HG02642 (cell line): ENCODE data around the gene MTA2.
"Not testable (repeated sequence)": the region's sequence is repeated elsewhere in the genome, so short reads cannot be mapped to it uniquely, and the experiment has no call there.

ENCODE experiments used
- ATAC-seq: cut with Tn5 transposase; IDR thresholded peaks from one replicate; pipeline ENCODE4 v1.9.1; 2021; ENCODE audit warnings: mild to moderate bottlenecking; ENCODE audit not compliant: unreplicated experiment, poor library complexity

The MTA2 gene

DNA sequence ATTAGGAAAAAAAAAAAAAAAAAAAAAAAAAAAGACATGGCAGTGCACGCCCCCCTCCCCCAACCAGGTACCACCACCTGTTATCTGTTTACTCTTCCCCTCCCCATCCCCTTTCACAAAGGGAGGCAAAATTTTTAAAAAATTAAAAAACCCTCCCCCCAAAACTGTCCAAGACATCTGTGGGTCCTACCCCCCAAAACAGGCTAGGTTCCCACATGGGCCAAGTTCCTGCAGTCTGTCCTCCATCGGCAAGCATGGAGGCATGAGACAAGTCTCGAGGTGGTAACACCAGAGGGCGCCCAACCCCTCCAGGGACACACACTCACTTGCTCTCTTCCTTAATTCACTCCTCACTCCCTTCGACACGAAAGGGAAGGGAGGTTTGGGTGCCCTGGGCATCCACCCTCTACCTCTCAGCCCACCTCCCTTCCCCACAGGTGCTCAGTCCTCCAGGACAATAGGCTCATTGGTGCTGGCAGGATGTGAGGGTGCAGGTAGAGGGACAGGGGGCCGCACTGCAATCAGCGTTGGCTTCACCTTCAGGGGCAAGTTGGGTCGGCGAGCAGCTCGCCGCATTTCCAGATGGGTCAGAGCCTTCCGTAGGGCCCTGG is 8.1 kb downstream of the MTA2 start:
- no peak for ATAC-seq

DNA sequence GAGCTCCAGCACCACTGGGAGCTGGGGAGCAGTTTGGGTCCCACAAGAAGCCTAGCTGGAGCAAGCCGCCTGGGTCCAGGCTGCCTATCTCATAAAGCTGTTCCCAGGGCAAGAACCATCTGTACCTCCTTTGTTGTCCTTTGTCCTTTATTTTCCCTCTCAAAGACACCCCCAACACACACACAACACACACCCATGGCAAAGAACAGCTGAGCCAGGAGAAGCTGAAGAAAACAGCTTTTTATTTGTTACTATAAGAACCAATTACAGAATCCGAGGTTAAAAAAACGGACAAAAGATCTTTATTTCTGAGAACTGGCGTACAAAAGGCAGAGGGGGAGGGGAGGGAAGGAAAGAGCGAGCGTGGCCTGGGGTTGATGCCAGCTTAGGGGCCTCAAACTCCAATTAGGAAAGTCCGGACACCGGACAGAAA is 8.7 kb downstream of the MTA2 start:
- ATAC-seq = no peak

DNA sequence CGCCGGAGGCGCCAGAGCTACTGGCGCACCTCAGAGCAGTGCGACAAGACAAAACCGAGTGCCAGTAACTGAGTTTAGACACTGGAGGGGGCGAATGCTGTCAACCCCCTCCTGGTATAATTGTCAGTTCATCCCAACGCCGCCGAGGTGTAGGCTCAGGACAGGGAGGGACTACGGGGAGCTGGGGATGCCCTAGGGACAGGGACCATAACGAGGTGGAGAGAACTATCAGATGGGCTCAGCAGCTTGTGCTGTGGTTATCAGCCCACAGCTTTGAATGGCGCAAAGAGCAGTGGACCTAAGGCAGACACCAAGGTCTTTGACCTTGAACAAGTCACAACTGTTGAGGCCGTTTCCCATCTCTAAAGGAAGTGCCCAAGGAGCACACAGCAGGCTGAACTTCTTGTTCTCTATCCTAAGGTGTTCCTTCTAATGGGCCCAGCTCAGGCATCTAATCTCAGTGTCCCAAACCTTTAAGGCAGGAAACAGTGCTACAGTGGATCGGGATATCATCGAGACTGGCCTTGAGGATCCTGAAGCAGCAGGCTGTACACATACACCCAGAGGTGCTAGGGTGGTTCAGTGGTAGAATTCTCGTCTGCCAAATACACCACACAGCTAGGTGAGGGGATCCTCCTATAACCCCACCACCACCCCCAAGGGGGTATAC is 9.4 kb downstream of the MTA2 start:
- ATAC-seq = peak; percentile 2

DNA sequence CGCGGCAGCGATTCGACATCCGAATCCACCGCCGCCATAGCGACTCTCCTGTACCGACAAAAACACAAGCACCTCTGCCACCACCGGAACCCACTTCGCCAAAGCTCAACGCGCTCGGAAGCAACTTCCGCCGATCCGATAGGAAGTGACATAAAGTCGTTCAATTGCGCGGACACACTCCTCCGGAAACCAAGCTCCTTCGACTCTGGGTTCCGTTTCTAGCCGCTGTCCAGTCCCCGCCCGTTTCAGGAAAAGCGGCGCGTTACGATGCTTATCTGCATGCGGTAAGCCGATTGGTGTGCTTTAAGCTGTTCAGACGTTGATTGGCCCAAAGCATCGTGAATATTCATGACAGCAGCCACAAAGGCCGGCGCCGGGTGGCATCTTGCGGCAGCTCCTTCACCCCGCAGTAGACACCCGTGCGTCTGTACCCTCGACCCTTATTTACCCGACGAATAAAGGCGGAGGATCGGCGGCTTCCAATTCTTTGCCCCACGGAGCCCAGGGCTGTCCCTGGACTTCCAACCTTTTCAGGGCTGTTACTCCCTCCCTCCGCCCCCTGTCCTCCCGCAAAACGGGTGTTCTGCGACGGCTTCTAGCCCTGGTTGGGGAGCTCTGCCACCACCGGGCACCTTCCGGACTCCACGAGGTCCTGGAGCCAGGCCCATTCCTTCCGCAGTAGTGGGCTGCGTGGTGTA is 10.1 kb downstream of the MTA2 start, which contains the start of gene TUT1:
TSS of gene TUT1 (minus strand) at position 76 of the 698 bp plus-strand sequence. CDS start at position 38, 38 bp downstream.
- ATAC-seq = peak; percentile 89

DNA sequence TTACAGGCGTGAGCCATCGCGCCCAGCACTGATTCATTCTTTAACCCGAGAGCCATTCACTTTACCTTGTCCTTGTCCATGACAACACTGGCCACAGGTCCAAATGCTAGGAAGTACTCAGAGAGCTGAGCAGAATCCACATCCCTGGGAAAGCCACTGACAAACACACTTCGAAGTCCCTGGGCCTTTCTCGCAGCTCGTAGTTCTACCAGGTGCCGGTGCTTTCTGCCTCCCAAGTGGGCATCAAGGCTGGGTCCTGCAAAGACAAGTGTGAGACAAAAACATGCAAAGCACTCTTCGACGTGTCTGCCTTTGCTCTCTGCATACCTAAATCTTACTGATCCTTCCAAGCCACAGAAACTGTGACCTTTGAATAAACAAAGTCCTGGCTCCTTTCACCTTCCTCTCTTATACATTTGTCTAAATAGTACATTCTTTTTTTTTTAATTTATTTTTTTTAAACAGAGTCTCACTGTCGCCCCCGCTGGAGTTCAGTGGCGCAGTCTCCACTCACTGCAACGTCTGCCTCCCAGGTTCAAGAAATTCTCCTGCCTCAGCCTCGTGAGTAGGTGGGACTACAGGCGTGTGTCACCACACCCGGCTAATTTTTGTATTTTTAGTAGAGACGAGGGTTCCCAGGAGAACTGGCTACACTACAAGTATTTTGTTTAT is 12.6 kb downstream of the MTA2 start:
- ATAC-seq = no peak

DNA sequence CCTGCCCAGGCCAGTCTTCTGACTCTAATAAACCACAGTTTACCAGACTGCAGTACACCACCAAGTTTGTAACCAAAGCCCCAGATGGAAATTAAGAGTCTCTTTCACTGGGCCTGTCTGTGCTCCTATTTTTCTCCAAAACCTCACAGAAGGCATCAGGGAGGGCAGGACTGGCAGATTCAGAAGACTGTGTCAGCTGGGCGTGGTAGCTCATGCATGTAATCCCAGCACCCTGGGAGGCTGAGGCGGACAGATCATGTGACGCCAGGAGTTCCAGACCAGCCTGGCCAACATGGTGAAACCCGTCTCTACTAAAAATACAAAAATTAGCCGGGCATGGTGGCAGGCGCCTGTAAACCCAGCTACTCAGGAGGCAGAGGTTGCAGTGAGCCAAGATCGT is 16.3 kb downstream of the MTA2 start:
- not testable (repeated sequence) for ATAC-seq

DNA sequence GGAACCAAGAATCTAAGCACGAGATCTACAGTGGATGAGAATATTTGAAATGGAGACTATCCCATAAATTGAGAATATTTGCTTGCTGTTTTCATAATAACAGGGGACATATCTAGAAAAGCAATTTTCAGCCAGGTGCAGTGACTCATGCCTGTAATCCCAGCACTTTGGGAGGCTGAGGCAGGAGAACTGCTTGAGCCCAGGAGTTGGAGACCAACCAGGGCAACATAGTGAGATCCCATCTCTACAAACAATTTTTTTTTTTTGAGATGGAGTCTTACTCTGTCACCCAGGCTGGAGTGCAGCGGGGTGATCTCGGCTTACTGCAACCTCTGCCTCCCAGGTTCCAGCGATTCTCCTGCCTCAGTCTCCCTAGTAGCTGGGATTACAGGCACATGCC is 19.9 kb downstream of the MTA2 start:
- ATAC-seq = not testable (repeated sequence)

DNA sequence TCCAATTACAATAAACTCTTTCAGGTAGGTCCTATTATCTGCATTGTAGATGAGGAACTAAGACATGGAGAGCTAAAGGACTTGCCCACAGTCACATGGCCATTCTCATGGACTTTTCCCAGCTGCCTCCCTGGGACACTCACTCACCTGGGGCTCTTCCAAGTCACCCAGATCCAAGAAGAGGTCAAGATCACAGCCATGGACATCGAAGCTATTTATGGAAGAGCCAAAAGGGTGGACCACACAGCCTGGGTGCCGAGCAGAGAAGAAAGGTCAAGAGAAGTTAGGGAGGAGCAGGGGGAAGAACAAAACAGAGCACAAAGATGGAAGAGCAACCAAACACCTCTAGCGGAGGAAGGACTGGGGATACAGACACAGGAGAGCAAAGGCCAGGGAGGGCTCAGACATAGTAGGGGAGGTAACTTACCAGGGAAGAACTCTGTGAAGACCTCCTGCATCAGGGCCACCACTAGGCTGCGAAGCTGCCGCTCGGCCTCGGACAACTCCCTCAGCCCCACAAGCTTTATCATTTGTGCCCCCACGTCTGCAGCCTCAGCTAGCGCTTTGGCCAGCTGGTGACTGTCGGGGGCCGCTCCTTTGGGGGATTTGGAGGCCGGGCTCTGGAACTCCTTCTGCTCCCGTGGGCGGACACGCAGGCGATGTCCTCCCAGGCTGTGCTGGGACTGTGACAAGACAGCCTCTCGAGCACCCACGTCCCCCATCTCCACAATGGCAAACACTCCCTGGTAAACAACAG is 20.5 kb downstream of the MTA2 start:
- ATAC-seq = no peak

DNA sequence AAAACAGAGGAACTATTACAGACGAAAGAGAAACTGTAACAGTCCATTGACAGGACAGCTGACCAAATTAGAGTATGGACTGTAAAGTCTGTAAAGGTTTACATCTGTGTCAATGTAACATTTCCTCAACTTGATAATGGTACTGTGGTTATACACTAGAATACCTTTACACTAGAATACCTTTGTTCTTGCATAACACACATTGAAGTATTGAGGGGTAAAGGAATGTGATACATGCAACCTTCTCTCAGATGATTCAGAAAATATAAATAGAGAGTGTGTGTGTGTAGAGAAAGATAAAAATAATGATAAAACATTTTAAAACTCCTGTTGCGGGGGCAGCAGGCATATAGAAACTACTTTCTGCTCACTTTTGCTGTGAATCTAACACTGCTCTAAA is 22.4 kb downstream of the MTA2 start:
- ATAC-seq = no peak

DNA sequence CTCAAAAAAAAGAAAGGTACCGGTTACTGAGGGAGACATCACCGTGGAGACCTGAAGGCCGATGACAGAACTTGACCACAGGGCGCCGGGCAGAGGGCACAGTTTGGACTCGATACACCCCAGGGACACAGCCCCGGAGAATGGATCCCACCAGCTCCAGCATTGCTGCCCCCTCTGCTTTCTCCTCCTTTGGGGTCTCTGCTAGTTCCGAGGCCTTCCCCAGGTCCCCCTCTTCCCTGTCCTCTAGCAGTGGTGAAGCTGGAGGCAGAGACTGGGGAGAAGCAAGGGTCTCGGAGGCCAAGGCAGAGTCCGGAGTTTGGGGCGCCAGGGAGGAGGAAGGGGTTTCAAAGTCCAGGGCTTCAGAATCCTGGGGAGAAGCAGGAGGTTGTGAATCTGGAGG is 23.1 kb downstream of the MTA2 start:
- ATAC-seq = no peak

DNA sequence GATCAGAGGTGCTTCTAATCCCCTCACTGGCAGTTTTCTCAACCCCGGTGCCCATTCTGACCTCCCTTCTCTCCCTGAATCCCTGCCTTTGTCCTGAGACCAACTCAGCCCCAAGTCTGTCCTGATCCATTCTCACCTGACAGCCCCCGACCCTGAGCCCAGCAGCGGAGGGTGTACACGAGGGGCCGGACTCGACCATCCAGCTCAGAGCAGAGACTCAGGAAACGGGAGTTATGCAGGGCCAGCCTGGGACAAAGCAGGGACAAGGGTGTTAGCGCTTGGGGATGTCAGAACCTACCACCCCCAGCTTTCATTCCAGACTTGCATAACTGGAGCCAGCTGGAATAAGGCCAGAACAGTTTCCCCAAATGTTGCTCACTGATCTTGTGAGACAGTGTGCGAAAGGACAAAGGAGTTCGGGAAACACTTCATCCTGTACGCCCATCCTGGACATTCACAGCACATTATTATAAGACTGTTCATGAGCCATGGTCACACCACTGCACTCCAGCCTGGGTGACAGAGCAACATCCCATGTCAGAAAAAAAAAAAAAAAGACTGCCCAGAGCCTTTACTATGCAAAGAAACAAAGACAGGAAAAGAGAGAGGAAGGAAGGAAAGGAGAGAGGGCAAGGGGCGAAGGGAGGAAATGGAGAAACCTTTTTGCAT is 24.5 kb downstream of the MTA2 start:
- ATAC-seq = no peak

DNA sequence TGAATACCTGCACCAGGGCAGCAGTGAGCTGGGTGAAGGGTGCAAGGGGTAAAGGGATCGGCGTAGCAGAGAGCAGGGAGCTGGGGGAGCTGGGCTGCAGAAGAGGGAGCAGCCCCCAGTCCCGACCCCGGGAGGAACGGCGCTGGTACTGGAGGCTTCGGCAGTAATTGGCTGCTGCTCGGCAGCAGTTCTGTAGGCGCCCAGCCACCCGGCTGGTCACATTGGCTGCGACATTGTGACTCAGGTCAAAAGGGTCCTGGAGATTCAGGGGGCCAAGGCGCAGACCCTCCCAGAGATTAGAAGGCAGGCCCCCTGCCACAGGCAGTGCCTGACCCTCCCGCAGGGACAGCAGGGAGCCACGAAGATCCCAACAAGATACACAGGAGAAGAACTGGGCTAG is 25.8 kb downstream of the MTA2 start:
- ATAC-seq = no peak

DNA sequence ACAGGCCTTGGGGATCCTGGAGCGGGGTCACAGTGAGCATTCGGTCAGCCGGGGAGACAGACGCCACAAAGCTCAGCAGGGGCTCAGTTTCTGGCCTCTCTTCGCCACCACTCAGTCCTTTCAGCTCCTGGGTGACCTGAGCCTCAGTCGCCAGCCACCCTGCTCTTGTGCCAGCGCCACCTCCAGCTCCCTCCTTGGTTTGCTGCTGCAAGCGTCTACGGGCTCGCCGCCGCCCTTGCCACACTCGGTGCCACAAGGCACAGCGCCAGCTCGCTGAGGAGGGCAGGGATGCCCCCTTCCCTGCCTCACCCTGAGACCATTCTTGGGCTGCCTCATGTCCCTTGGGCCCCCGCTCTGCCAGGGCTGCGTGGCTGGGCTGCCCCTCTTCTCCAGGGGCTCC is 26.5 kb downstream of the MTA2 start:
- ATAC-seq = no peak

DNA sequence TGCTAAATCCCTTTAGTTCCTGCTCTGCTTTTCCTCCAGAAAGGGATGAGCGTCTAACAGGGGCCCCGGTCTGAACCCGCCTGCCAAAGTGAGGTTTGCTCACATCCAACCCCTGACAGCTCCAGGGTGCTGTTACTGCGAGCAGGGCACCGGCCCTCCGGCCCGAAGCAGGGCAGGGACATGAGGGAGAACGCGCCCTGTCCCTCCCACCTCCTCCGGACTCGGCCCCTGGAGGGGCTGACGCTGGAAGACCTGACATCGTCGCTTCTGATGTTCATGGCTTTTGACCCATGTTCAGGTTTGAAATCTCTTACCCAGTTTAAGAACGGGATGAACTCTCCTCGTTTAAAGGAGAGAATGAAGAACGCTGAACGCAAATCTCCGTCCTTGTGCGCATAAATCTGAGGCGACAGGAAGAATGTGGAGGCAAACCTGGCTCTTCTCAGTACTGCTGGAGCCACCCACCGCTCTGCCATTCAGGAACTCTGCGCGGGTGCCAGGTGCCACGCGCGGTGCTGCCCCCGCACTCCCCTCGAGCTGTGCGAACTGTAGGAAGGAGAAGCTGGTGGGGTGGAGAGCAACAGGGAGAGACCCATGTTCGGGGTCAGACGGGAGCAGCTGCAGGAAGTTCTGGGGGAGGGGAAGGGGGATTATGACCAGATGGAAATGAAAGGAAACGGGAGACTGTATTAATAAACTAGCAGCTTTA is 27.1 kb downstream of the MTA2 start:
- peak; percentile 14 for ATAC-seq

DNA sequence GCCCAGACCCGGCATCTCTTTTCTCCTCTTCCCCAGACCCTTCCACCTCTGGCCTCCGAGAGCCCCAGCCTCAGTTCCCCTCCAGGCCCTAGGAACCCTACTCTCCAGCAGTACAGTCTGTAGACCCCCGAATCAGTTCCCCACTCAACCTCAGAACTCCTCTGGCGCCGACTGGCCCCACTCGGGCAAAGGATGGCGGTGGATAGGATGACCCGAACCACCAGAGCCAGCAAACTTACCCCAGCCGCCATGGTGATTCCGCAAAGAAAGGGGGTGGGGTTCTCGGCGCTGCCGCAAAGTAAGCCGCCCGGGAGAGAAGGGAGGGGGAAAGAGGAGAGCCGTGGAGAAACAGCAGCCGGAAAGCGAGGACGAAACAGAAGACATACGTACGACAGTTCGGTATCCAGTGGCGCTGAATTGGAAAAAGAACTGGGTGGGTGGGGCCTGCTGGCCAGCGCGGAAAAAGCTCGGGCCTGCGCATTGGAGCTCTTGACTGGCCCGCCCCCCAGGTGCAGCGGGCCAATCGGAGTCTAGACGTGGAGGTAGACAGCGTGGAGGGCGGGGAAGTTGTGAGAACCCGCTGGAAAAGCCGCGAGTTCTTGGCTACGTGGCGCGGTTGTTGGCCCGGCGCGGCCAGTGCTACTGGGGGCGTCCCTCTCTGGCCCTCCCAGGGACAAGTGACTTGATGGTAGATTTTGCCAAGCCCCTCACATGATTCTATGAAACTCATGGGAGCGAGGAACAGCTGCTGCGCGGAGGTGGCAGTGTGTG is 27.9 kb downstream of the MTA2 start, which contains the start of gene EEF1G:
TSS of gene EEF1G (minus strand) at position 300 of the 771 bp plus-strand sequence. CDS start at position 251, 49 bp downstream.
- ATAC-seq = peak; percentile 92

DNA sequence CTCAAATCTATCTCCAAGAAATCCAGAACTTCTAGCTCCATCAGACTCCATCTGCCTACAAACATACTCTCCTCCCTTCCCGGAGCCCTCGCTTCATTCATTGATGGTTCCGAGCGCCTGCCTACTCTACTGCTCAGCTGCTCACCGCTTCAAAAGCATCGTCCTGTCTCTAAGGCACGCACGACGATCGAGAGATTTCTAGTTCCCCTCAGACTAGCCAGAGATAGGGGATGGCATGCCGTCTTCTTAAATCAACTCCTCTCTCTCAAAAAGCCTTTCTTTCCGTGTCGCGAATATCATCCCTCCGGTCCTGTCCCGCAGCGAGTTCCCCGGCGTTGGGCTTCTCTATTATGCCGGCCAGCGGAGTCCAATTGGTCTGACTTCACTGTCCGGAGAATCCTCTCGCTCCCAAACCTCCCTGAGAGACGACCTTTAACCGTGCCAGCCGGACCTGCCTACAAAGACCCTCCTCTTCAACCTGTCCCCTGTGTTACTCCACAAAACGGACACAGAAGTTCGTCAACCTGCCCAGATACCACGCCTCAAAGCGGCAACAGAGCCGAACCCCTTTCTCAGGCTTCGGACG is 28.6 kb downstream of the MTA2 start:
- peak; percentile 0 for ATAC-seq

DNA sequence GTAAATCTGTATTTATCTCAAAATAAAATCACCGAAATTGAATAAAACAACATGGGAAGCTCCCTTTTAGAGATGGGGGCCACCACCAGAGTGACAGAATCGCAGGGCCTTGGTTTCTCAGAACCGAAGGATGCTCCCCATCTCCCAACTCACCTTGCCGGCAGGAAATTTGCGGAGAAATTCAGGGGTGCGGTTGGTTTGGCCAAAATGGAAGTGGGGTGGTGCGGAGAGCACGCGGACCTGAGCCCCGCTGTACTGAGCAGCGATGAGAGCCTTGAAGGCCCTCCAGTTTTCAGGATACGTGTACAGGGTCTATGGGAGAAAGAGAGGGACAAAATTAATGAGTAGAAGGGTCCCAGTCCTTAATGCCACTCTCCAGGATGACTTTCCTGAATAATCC is 29.2 kb downstream of the MTA2 start:
- no peak for ATAC-seq

DNA sequence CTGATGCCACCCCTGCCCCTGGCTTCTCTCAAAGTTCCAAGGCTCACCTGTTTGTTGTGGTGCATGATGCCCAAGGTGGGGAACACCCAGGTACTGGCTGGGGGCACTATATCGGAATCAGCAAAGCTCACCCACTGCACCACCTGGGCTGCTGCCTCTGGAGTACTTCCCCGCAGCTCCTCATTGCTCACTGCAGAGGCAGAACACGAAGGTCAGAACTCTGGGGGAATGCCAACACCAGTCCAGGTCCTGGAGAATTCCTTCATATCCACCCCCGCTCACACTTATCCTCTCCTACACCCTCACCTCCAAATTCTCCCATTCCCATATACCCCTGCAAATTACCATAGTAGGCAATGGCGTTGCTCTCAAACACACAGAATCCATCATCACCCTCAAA is 30.2 kb downstream of the MTA2 start:
- not testable (repeated sequence) for ATAC-seq
